Stimulated activated CD4-positive, alpha-beta T cell treated with anti-CD3 and anti-CD28 coated beads, Interleukin-1b, Interleukin-23, amount 100 ng/mL, for 24 hours (primary cell): ENCODE results near the gene AADAC.
"Not testable (repeated sequence)": the region's sequence is repeated elsewhere in the genome, so short reads cannot be mapped to it uniquely, and the experiment has no call there.

Experiments used
- DNase-seq, 4 experiments: peaks; one replicate each; pipeline ENCODE4 v3.0.0-alpha.2; 2020; ENCODE audit warnings: low read depth in 4 of 4, low spot score in 1 of 4

Gene AADAC

DNA sequence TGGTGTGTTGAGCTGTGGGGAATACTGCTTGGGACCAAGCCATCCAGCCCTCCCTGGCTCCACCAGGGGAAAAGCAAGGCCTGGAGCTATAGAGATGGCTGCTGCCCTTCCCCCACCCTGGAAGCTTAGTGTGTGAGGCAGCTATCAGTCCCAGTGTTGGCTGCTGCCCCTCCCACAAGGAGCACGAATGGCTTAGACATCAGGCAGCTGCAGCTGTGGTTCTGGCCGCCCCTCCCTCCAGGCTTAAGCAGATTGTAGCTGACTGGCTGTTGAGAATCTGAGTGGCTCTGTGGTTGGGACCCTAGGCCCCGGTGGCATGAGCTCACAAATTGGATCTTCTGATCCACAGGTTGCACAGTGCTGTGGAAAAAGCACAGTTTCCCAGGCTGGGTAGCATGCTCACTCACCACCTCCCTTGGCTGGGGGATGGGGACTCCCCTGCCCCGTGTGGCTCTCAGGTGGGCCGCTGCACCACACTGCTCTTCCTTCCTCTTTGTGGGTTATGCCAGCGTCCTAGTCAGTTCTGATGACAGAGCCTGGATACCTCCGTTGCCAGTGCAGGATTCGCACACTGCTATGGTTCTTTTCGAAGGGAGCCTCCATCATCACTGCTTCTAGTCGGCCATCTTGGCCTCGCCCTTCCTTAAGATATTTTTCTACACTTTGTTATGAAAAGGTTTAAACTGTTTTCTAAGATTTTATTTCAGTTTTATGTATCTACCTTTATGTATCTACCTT lies 38.3 kb downstream of the AADAC start:
- DNase-seq: no peak

DNA sequence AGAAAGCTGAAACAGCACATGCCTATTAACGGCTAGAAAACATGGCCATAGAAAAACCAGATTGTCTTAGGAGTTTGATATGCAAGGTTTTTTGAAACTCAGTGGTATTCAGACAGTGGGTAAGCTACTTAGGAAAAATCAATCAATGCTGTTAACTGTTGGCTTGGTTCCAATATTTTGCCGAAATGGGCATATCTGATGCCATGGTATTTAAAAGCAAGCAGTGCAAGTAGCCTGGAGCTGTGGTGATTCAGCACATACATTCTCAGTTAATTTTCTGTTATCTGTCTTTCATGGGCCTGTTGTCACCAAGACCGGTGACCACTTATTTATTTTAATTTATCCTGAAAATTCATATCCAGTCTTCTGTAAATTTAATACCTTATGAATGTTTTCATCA lies 42.2 kb downstream of the AADAC start:
- no peak for DNase-seq

DNA sequence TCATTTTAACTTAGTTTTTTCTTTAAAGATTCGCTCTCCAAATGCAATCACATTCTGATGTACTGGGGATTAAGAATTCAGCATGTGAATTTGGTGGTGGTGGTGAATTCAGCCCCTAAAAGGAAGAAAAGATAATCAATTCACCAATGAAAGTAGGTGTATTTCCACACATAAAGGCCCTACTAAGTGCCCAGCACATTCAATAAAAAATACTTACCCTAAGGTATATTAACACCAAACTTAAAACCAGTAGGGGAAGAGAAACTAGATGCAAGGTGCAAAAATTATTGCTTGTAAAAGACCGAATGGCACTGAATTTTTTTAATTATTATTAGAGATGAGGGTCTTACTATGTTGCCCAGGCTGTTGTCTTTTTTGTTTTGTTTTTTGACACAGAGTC lies 42.7 kb downstream of the AADAC start:
- no peak for DNase-seq

DNA sequence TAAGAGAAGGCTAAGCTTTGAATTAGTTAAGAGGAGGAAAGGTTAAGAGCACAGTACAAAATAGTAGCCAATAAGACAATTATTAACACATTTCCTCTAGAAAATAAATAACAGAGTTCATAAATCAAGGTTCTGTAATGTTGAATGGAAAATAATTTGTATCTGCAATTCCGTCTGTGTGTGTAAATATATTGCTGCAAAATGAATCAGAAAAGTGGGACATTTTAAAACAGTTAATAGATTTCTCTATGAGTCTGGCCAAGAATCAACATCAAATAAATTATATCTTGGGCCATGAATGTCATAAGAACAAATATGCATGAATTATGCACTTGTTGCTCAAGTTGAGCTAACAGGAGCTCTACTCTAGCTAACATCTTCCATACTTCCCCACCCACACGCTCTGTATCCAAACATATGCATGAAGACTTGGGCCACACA lies 45.3 kb downstream of the AADAC start:
- DNase-seq: no peak

DNA sequence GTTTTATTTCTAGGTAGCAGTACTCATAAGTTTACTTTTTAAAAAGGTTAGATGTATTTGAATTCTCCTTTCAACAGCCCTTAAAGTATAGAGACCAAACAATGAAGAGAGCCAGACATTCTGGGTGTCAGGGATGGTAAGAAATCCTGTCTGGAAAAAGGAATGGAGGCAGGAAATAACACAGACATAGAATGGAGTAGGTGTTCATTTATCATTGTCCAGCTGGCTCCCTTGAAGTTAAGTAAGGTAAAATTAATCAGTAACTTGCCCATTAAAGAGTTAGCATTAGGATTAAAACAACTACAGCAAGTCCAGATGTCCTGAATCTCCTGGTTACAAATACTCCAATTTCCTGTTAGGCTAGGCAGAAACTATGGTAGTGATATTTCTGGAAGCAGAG lies 46.0 kb downstream of the AADAC start:
- no peak for DNase-seq

DNA sequence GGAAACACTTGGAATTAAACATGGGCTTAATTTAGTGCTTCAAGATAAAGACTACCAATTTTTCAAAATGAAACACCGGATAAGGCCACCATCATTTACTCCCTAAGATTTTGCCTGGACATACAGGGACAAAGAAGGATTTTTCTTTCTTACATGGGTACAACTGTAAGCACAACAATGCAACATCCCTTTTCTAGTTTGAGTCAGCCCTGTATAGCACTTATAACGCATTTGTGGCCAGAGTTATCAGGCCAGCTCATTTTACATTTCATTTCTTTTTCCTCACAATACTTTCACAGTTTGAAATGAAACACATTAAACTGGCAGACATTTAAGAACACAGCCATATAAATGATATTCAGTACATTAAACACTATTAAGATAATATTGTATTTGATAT lies 49.7 kb downstream of the AADAC start:
- no peak for DNase-seq

DNA sequence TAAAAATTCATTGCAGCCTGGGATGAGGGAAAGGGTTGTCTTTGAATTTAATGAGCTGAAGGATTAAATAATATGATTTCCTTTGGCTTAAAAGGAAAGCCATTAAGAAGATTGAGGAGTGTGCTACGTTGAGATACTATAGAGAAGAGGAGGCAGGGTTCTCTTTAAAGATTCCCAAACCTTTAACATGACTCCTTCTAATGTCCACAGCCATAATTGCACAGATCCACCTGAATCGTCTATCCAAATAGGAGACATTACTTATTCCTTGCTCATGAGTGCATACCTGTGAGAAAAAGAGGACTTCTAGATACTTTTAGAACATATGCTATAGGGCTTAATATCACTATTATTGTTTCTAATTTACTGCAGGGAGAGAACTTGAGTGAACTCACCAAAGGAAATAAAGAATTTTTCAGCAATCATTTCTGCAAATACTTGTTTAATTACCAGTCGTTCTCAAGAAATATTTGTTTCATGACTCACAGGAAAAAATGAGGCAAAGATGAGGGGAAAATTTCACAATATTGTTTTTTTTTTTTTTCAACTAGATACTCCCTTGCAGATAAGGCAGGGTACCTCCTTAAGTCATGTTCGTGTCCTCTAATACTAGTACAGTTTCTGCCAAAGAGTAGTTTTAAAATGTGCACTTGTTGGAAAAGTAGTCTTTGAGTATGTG lies 50.6 kb downstream of the AADAC start:
- DNase-seq: no peak

DNA sequence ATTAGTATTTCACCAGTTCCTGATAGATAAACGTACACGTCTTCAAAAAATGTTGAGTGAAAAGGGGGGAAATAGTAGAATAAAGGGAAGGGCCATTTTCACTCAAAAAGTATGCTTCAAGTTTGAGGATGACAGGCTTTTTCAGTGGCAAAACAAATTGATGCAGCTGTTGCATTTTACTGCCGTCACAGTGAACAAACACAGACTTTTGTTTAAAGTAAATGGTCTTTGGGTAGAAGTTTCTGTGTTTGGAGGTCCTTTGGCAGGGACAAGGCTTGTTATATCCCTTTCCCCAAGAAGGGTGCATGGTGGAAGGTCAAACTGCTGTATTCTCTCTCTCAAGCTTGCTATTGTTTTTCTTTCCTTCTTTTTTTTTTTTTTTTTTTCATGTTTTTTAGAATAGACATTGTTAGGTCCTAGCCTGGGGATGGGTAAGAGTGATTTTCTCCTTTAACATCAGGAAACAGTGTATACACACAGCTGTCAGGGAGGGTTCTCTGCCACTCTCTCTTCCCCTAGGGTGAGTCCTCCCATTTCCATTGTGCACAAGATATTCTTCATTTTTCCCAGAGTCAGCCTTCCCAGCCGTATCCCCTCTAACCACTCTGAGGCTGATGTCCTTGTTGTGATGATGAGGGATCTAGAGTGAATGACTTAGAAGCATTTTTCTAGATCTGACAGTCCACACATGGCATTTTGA lies 52.9 kb downstream of the AADAC start:
- DNase-seq: no peak

DNA sequence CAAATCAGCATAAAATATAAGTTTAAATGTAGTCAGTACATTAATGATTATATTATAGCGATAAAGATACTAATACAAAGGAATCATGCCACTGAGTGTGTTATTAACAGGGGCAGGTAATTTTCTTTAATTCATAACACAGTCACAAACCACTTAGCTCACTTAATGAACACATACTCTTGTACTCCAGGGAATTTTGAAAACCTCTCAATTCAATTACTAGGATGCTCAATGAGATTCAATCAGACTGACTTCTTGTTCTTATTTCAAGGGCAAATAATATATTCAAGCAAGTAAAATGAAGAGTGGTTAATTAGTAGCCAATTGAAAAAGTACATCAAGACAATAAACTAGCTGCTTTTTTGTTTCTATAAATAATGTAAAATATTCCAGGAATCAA lies 53.8 kb downstream of the AADAC start:
- no peak for DNase-seq

DNA sequence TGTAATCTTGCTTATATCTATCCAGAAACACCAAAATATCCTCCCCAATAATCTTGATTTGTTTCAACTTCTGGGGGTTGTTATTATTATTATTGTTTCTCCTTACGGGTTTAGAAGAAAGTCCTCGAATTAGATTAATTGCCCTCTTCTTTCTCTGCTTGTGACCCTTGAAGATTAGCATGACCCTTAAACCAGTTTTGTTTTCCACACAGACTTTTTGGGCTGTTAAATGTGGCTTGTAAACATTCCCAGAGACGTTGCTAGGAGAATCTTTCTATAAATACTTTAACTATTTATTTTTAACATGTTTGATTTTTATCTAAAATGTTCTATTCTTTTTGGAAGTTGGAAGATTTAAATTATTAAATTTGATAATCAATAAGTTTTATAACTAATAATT lies 55.3 kb downstream of the AADAC start:
- DNase-seq: no peak

DNA sequence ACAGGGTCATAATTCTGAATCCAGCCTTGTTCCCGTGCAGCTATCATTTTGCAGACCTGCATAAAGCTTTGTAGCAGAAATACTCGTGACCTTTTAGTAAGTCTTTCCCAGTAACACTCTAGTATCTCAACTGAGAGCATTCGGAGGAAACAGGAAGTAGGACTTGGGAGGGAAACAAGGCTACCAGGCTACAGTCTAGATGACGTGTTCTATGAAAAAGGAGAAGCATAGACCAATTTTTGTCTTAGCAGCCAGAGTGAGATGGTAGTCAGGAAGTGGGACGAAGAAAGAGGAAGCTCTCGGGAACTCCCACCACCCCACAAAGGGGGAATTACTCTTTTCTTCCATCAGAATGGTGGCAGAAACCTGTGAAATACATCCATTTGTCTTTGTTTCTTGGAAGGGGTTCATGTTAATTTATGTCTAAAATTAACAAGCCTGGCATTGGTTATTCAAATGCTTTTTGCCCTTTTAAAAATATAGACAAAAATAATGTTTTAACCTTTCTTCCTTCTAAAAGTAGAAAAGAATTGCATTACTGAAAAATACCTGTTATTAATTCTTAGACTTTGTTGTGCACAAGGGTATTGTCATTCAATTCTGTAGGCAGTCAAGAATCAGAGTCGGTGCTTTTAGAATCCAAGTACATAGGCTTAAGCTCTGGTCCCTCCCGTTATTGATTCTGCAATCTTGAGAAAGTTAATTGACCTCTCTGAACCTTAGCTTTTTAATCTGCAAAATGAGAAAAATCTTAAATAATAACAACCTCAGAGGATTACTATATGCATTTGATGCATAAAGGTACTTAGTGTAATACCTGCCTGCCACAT lies 57.9 kb downstream of the AADAC start:
- DNase-seq: no peak

DNA sequence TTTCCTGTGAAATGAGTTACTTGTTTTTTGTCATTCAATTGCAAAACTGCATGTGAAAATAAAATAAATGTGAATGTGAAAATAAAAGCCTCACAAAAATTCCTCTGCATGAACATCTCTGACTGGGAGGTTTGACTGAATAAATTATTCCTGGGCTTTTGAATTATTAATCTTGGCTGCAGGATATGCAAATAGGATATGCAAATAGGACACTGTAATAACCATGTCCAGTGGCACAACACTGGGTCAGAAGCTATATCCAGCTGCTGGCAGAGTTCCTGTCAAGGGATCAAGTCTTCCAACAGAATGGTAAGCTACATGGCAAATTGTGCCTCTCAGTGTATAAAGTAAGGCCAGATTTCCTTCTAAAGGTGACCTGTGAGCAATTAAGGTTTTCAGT lies 59.5 kb downstream of the AADAC start, which contains the start of gene SUCNR1:
Gene SUCNR1 (plus strand): TSS at position 246 of the 400 bp plus-strand sequence. CDS start 6,250 bp downstream, outside the sequence.
- no peak for DNase-seq

DNA sequence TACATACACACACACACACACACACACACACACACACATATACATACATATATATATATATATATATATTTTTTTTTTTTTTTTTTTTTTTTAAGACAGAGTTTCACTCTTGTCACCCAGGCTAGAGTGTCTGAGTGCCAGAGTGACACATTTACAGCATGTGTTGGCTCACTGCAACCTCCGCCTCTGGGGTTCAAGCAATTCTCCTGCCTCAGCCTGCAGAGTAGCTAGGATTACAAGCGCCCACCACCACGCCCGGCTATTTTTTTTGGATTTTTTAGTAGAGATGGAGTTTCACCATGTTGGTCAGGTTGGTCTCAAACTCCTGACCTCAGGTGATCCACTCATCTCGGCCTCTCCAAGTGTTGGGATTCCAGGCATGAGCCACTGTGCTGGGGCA lies 60.2 kb downstream of the AADAC start:
- not testable (repeated sequence) for DNase-seq

DNA sequence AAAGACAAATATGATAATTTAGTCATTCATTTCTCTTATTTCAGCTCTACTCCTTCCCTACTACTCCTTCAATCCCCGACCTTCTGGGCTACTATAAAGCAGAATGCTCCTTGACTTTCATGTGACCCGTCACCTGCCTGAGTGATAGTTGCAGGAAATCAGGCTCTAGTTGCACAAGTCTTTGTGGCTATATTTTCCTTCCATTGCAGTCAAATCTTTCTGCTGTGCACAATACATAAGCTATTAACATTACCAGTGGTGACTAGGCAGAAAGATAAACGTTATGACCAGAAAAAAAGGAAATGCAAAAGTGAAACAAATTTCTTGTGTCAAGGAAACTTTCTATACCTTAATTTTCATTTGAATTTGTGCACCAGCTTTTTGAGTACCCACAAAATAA lies 61.8 kb downstream of the AADAC start:
- no peak for DNase-seq

DNA sequence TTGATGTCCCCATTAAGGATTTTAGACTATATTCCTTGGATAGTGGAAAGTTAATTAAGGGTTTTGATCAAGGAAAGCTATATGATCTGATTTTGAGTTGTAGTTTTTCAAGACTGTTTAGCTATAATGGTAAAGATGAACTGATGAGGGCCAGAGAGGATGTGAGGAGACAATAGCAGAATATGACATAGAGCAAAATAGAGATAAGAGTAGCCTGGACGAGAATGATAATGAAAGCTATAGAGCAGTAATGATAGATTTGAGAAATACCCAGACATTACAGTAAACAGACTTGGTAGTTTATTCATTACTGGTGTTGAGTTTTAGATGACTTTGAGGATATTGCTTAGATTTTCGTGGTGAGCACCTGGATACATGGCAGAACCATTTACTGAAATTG lies 63.4 kb downstream of the AADAC start:
- no peak for DNase-seq
